ENCODE data around the gene IGFLR1.
"Not testable (repeated sequence)": the region's sequence is repeated elsewhere in the genome, so short reads cannot be mapped to it uniquely, and the experiment has no call there.

IGFLR1 gene

DNA sequence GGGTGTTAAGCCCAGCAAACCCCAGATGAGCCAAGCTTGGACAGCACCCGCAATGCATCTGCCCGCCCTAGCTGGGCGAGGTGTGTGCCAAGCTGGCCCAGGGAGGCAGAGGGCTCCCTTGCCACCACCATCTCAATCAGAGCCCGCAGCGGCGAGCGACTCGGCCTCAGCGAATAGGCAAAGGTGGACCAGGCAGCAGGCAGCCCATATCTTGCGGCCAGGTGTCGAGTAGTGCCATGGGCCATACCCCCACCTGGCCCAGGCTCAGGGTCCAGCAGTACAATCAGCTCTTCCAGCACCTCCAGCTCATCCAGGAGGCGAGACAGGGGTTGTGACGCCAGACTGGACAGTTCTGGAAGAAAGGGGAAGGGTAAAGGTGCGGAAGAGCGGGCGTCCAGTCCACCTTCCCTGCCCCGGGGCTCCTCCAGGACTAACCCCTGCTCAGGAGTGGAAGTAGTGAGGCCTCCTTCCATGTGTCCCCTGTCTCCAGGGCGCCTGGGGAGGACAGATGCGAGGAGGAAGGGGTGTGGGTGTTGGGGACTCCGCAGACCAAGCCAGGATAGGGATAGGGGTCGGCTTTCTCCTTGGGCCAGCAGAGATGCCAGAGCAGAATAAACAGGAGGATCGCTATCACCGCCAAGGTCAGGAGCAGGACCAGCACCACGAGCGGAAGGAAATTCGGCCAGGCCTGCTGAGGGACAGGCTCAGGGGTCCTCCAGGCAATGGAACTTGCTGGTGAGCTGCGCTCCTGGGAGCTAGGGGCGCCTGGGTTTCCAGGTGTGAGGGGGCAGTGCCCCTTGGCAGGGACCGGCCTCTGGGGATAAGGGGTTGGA is 2.8 kb downstream of the IGFLR1 start:
- peak; percentile 38 for DNase-seq (ENCODE audit: low spot score)

DNA sequence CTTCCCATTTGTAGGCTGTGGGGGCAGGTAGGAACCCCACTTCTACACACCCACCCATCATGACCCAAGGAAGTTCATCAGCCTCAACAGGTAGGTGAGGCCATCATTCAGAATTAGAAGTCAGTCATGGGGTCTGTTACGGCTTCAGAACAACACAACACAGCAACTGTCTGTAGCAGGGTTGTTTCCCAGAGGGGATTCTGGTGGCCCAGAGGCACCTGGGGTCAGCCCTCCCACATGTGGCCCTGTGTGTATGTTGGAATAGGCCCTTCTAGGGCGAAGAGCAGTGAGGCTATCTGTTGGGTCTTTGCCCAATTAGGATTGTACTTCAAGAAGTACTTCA is 3.4 kb downstream of the IGFLR1 start:
- no peak for DNase-seq (ENCODE audit: low spot score)

DNA sequence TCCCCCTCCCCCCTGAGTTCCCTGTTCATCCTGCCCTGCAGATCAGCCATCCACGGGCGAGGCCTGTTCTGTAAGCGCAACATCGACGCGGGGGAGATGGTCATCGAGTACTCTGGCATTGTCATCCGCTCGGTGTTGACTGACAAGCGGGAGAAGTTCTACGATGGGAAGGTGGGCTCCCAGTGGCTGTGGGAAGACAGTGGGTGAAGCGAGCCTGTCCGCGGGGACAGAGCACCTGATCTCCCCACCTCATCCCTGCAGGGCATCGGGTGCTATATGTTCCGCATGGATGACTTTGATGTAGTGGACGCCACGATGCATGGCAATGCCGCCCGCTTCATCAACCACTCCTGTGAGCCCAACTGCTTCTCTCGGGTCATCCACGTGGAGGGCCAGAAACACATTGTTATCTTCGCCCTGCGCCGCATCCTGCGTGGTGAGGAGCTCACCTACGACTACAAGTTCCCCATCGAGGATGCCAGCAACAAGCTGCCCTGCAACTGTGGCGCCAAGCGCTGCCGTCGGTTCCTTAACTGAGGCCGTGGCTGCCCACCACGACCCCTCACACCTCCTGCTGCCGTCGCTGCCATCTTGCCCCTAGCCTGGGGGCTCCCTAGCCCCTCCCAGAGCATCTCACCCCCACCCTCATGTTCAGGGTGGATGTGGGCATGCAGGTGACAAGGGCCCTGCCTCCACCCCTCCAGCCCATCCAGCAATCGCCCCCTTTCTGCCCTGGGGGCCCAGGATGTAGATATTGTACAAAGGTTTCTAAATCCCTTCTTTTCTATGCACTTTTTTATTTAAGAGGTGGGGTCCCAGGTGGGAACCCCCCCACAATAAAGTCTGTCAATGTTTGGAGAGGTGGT is 4.0 kb downstream of the IGFLR1 start:
- DNase-seq (ENCODE audit: low spot score), result peak; percentile 5

DNA sequence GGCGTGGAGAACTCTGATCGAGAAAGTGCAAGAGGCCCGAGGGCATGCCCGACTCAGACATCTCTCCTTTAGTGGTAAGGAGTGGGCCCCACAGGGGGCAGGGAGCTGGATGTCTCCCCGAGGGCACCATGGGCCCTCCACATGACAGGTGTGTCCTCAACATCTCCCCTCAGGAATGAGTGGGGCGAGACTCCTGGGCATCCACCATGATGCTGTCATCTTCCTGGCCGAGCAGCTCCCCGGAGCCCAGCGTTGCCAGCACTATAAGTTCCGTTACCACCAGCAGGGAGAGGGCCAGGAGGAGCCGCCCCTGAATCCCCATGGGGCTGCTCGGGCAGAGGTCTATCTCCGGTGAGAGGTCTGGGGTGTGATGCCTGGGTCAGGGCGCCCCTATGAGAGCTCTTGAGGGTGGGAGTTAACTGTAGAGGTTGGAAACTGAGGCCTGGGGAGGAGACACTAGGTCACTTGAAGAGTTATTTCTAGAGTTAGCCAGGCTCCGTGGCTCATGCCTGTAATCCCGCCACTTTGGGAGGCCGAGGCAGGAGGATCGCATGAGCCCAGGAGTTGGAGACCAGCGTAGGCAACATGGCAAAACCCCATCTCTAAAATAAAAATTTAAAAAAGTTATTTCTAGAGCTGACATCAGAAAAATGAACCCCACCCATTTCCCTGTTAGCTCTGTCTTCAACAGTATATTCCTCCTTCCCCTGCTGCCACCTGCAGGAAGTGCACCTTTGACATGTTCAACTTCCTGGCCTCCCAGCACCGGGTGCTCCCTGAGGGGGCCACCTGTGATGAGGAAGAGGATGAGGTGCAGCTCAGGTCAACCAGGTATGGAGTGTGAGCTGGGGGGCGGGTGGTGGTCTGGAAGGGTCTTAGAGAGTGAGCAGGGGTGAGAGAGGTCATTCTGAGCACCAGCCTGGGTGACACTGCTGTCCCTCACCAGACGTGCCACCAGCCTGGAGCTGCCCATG is 5.1 kb downstream of the IGFLR1 start:
- DNase-seq (ENCODE audit: low spot score), result peak; percentile 14

DNA sequence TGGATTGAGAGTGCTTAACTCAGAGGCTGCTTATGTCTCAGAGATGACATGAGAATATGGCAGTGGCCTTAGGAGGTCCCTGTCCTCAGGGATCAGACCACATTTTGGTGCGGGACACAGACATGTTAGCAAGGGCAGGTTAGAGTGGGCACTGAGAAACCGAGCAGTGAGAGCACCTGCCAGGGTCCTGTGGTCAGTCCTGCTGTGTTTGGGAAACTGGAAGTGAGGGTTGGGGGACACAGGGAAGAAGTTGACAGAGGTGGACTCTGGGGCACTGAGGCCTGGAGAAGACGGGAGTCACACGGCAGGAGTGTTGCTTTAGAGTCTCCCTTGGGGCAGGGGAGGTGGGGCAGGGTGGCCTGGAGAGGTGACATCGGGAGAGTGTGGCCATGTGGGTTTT is 7.4 kb downstream of the IGFLR1 start:
- no peak for DNase-seq (ENCODE audit: low spot score)

DNA sequence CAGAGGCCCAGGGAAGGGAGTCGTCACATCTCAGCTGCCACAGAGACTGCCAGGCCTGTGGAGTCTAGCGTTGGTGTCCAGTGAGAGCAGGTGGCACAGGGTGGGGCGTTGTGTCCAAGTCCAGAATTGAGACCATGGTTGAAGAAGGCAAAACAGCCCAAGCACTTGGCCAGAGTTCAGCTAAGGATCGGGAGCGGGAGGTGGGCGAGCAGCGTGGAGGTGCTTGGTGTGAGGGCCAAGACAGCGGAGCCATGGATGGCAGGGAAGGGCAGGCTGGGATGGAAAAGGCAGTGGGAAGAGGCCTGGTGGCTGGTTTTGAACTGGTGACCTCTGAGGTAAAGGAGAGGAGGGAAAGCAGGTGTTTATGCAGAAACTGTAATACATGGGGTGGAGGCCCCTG is 8.0 kb downstream of the IGFLR1 start:
- DNase-seq (ENCODE audit: low spot score), result peak; percentile 1

DNA sequence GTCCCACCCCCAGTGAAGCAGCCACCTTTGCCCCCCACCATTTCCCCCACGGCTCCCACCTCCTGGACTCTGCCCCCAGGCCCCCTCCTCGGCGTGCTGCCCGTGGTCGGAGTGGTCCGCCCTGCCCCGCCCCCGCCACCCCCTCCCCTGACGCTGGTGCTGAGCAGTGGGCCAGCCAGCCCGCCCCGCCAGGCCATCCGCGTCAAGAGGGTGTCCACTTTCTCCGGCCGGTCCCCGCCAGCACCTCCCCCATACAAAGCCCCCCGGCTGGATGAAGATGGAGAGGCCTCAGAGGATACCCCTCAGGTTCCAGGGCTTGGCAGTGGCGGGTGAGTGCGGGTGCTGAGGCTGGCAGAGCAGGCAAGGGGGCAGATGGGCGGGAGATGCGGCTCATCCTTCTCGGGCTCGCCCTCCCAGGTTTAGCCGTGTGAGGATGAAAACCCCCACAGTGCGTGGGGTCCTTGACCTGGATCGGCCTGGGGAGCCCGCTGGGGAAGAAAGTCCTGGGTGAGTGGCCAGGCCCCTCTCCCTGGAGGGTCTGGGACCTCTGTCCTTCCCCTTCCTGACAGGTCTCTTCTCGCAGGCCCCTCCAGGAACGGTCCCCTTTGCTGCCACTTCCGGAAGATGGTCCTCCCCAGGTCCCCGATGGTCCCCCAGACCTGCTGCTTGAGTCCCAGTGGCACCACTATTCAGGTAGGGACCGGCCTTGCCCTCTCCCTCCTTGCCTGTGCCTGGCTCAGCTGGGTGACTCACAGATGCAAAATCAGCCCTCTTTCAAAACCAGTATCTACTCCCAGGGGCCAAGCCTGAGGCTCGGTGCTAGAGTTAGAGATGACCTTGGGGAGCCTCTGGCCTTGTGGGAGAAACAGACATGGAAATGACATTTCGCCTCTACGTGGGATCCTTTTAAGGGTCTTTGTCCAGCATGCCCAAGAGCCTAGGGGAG is 8.8 kb downstream of the IGFLR1 start:
- DNase-seq (ENCODE audit: low spot score), result peak; percentile 11

DNA sequence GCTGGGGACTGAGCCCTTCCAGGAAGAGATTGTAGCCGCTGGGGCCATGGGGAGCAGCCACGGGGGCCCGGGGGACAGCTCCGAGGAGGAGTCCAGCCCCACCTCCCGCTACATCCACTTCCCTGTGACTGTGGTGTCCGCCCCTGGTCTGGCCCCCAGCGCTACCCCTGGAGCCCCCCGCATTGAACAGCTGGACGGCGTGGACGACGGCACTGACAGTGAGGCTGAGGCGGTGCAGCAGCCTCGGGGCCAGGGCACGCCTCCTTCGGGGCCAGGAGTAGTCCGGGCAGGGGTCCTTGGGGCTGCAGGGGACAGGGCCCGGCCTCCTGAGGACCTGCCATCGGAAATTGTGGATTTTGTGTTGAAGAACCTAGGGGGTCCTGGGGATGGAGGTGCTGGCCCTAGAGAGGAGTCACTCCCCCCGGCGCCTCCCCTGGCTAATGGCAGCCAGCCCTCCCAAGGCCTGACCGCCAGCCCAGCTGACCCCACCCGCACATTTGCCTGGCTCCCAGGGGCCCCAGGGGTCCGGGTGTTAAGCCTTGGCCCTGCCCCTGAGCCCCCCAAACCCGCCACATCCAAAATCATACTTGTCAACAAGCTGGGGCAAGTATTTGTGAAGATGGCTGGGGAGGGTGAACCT is 9.6 kb downstream of the IGFLR1 start:
- peak; percentile 17 for DNase-seq (ENCODE audit: low spot score)

DNA sequence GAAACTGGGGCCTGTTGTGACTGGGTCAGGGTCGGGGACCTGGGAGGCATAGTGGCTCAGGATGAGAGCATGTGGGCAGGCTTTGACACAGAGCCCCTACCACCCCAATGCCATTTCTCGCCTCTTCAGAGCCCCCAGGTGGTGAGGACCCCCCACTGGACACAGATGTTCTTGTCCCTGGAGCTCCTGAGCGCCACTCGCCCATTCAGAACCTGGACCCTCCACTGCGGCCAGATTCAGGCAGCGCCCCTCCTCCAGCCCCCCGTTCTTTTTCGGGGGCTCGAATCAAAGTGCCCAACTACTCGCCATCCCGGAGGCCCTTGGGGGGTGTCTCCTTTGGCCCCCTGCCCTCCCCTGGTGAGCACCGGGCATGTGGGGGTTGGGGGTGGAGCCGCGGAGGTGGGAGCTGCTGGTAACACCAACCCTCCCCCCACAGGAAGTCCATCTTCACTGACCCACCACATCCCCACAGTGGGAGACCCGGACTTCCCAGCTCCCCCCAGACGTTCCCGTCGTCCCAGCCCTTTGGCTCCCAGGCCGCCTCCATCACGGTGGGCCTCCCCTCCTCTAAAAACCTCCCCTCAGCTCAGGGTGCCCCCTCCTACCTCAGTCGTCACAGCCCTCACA is 10.4 kb downstream of the IGFLR1 start:
- peak; percentile 15 for DNase-seq (ENCODE audit: low spot score)

DNA sequence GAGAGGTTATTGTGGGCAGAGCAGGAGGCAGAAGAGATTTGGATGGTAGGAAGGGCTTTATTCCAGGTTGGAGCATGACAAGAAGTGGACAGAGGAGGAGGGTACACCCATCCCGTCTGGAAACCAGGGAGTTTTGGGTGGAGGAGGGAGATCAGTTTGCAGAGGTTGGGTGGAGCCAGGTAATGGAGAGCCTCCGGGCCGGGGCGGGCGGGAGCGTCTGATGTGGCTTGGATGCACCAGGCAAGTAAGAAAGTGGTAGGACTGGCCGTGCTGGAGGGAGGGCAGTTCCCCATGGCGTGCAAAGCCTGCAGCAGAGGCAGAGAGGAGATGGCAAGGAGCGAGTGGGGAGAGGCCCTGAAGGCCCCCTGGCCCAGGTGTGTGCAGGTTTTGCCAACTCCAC is 10.9 kb downstream of the IGFLR1 start:
- DNase-seq (ENCODE audit: low spot score), result peak; percentile 1

DNA sequence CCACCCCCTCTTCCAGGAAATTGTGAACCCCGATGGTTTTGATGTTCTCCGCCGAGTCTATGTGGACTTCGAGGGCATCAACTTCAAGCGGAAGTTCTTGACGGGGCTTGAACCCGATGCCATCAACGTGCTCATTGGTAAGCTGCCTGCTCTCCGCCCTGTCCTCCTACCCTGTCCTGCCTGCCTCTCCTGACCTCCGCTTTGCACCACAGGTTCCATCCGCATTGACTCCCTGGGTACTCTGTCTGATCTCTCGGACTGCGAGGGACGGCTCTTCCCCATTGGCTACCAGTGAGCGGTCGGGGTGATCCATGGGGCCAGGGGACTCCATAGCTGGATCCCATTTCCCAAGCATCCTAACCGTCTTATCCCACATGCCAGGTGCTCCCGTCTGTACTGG is 11.9 kb downstream of the IGFLR1 start:
- no peak for DNase-seq (ENCODE audit: low spot score)

DNA sequence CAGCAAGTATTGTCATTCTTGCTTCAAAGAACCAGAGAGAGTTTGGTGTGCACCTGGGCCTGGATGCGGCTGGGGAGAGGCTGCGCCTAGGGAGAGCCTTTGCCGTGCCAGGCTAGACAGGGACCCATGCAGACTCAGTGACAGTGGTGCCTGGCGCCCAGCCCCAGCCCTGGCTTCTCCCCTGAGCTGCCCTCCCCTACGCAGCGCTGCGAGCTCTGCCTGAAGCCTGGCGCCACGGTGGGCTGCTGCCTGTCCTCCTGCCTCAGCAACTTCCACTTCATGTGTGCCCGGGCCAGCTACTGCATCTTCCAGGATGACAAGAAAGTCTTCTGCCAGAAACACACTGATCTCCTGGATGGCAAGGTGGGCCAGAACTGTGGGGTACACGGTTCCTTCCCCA is 12.5 kb downstream of the IGFLR1 start:
- DNase-seq (ENCODE audit: low spot score), result peak; percentile 3

DNA sequence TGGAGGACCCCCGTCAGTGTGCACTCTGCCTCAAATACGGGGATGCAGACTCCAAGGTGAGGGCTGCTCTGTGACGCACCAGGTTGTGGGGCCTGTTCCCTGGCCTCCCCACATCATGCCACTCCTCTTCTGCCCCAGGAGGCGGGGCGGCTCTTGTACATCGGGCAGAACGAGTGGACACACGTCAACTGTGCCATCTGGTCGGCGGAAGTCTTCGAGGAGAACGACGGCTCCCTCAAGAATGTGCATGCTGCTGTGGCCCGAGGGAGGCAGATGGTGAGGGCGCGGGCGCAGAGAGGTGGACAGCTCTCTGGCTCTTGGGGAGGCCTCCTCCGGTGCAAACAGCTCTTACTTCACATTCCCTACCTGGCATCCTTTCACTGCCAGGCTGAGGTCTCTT is 13.2 kb downstream of the IGFLR1 start:
- DNase-seq (ENCODE audit: low spot score), result peak; percentile 3

DNA sequence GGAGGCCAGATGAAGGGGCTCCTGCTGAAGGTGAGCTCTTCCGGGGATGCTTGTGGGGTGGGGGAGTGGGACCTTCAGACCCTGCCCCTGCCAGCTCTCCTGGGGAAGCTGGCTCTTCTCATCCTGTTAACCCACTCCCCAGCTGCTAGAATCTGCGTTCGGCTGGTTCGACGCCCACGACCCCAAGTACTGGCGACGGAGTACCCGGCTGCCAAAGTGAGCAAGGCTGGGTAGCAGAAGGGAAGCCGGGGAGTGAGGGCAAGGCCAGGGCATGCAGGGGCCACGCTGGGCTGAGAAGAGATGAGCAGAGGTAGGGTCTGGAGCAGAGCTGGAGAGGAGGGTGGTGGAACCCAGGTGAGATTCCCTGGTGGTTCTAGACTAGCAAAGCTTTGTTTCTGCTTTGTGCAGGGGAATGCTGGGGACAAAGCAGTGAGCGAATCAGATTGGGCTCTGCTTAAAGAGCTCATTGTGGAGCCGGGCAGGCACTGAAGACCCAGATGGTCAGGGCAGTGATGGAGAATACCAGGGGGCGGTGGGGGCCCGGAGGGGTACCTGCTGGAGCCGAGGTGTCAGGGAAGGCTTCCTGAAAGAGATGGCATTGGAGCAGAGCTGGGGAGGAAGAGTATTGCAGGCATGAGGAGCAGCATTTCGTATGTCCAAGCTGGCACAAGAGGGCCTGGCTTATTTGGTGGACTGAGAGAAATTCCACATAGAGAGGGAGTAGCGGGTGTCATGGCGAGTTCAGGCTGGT is 14.1 kb downstream of the IGFLR1 start:
- DNase-seq (ENCODE audit: low spot score), result peak; percentile 8

DNA sequence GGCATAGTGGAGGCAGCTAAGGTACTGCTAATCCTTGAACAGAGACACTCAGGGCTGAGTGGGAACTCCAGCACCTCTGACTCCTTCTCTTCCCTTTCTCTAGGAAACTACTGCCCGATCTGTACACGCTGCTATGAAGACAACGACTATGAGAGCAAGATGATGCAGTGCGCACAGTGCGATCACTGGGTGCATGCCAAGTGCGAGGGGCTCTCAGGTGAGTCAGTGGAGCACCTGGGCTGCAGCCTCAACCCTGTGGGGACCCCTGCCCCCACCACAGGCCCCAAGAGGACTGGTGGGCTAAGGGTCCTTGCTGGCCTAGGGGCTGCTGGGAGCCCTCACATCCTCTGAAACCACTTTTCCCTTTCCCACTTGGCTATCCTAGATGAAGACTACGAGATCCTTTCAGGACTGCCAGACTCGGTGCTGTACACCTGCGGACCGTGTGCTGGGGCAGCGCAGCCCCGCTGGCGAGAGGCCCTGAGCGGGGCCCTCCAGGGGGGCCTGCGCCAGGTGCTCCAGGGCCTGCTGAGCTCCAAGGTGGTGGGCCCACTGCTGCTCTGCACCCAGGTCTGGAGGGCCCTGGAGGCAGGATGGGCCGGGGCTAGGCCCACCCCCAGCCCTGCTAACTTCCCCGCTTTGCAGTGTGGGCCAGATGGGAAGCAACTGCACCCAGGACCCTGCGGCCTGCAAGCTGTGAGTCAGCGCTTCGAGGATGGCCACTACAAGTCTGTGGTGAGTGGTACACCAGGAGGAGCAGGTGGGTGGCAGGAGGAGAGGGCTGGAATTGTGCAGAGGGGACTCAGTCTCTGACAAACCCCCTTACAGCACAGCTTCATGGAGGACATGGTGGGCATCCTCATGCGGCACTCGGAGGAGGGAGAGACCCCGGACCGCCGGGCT is 14.9 kb downstream of the IGFLR1 start:
- peak; percentile 8 for DNase-seq (ENCODE audit: low spot score)

DNA sequence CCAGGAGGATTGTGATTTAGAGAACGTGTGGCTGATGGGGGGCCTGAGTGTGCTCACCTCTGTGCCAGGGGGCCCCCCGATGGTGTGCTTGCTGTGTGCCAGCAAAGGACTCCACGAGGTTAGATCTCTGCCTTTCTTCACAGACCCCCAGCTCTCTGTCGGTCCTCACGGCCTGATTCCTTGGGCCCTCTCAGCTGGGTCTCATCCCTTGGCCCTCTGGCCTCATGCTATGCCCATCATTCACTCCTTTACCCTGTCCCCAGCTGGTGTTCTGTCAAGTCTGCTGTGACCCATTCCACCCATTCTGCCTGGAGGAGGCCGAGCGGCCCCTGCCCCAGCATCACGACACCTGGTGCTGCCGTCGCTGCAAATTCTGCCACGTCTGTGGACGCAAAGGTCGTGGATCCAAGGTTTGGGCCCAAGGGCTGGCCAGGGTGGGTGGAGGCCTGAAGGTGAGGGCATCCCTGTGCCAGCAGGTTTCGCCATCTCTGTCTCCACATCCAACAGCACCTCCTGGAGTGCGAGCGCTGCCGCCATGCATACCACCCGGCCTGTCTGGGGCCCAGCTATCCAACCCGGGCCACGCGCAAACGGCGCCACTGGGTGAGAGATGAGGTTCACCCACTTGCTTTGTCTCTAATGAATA is 16.9 kb downstream of the IGFLR1 start:
- no peak for DNase-seq (ENCODE audit: low spot score)

DNA sequence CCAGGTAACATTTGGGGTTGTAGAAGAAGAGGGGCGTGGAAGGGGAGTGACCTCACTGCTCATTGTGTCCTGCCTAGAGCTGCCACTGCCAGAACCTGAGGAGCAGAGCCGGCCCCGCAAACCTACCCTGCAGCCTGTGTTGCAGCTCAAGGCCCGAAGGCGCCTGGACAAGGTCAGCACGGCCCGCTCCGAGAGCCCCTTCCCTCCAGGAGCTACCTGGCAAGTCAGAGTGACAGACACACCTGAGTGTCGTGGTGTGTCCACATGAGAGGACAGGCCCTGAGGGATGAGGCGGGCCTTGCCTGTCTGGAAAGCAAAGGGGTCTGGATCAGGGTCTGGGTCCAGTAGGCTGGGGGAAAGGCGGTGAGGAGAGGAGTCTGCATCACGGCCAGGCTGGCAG is 17.7 kb downstream of the IGFLR1 start:
- no peak for DNase-seq (ENCODE audit: low spot score)

DNA sequence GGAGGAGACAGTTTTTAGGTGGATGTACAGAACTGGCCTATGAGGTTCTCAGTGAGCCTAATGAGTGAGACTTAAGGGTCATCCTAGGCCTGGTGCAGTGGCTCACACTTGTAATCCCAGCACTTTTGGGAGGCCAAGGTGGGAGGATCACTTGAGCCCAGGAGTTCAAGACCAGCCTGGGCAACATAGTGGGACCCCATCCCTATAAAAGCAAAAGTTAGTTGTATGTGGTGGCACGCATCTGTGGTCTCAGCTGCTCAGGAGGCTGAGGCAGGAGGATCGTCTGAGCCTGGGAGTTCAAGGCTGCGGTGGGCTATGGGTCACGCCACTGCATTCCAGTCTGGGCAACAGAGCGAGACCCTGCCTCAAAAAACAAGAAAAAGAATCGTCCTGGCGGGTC is 18.1 kb downstream of the IGFLR1 start:
- not testable (repeated sequence) for DNase-seq (ENCODE audit: low spot score)

All from iPS-NIHi11 (cell line).